CD4-positive, alpha-beta T cell (primary cell): Measurements from ENCODE around the gene TTC21A. TPM values are rescaled to one million over a fixed set of nuclear protein-coding genes. Genes with fewer than 3 reads are reported as not detected.
A peak's percentile ranks its signal among the peaks of the same experiment; 100 is the strongest.

Experiments
- ATAC-seq: fragments of 200-7000 bp; cut with Tn5 transposase; one replicate; pipeline ENCODE4 v1.10.0; 2022; ENCODE audit warnings: mild to moderate bottlenecking; ENCODE audit not compliant: poor library complexity
- CTCF ChIA-PET: fragments of 350-600 bp; sonication (Branson Sonifier 250); formaldehyde crosslinking; loops from one replicate; lab custom pipeline; 2021; ENCODE audit warnings: antibody characterized with exemption, inconsistent platforms; lab: Charles Lee
- POLR2A ChIA-PET: fragments of 350-600 bp; sonication (Branson Sonifier 250); formaldehyde crosslinking; loops from one replicate; lab custom pipeline; 2021; ENCODE audit warnings: antibody characterized with exemption, inconsistent platforms; lab: Charles Lee
- DNase-seq, 14 experiments: peaks; one replicate each; pipeline ENCODE4 v3.0.0-alpha.2; 2013 to 2020; ENCODE audit warnings: mixed read lengths in 2 of 14
- H3K27ac ChIP-seq, 2 donors: one replicate each; pipeline versions ENCODE4 v1.5.1 to v1.7.0; 2013; ENCODE audit warnings: low read length in 2 of 2, low read depth in 1 of 2, mild to moderate bottlenecking in 1 of 2
- H3K27me3 ChIP-seq, 2 experiments: 1 replicate in 1 of 2; 2 replicates in 1 of 2; pipeline versions ENCODE4 v1.6.1 to v1.7.0; 2013; ENCODE audit warnings: low read length in 2 of 2, control low read depth in 1 of 2, mild to moderate bottlenecking in 1 of 2, moderate library complexity in 1 of 2; ENCODE audit not compliant: insufficient read depth in 2 of 2, control insufficient read depth in 1 of 2
- H3K36me3 ChIP-seq: one replicate; pipeline ENCODE4 v1.6.1; 2013; ENCODE audit warnings: low read length, control low read depth; ENCODE audit not compliant: insufficient read depth
- H3K4me1 ChIP-seq: one replicate; pipeline ENCODE4 v1.6.1; 2013; ENCODE audit warnings: low read length, control low read depth; ENCODE audit not compliant: insufficient read depth
- H3K4me3 ChIP-seq: one replicate; pipeline ENCODE4 v1.5.1; 2013; ENCODE audit warnings: mild to moderate bottlenecking, low read length, moderate library complexity
- H3K9me3 ChIP-seq, 2 experiments: 1 replicate in 1 of 2; 2 replicates in 1 of 2; pipeline versions ENCODE4 v1.6.1 to v1.7.0; 2013; ENCODE audit warnings: low read length in 2 of 2, mild to moderate bottlenecking in 2 of 2, control low read depth in 1 of 2, moderate library complexity in 1 of 2; ENCODE audit not compliant: control insufficient read depth in 1 of 2, insufficient read depth in 1 of 2
- H3K27ac Mint-ChIP-seq: one replicate; pipeline ENCODE4 v1.8.0; 2020; ENCODE audit warnings: mixed read lengths
- H3K27me3 Mint-ChIP-seq: one replicate; pipeline ENCODE4 v1.8.0; 2021; ENCODE audit warnings: mixed read lengths
- H3K36me3 Mint-ChIP-seq: one replicate; pipeline ENCODE4 v1.8.0; 2021; ENCODE audit warnings: low read depth, mixed read lengths
- H3K4me1 Mint-ChIP-seq: one replicate; pipeline ENCODE4 v1.8.0; 2021; ENCODE audit warnings: low read depth, mixed read lengths
- H3K4me3 Mint-ChIP-seq: one replicate; pipeline ENCODE4 v1.8.0; 2020; ENCODE audit warnings: mild to moderate bottlenecking, mixed read lengths
- H3K9me3 Mint-ChIP-seq: one replicate; pipeline ENCODE4 v1.8.0; 2020; ENCODE audit warnings: mixed read lengths
- intact Hi-C, 2 experiments: fragments of 100-400 bp; cut with DNase I in 1 of 2; cut with micrococcal nuclease in 1 of 2; formaldehyde crosslinking; loops; one replicate each; pipeline versions ENCODE4 v1.15.1 to v1.9.0; 2023 to 2025; cut with DNase I, micrococcal nuclease
- total RNA-seq, 174 experiments: library from RNA in 2 of 174; stranded (reverse) in 2 of 174; gene quantifications; one replicate each; pipeline ENCODE4 v1.2.3 and lab custom pipeline; 2021 to 2026
- TF ChIP-seq, protein P1 (sequence below): fragments of 200-600 bp; IDR thresholded peaks from one replicate; pipeline ENCODE4 v1.8.0; 2022; ENCODE audit warnings: antibody characterized with exemption, mild to moderate bottlenecking

TTC21A gene
- total RNA-seq, 2 experiments from 2014 or later: 4.1 to 5.2 TPM

DNA sequence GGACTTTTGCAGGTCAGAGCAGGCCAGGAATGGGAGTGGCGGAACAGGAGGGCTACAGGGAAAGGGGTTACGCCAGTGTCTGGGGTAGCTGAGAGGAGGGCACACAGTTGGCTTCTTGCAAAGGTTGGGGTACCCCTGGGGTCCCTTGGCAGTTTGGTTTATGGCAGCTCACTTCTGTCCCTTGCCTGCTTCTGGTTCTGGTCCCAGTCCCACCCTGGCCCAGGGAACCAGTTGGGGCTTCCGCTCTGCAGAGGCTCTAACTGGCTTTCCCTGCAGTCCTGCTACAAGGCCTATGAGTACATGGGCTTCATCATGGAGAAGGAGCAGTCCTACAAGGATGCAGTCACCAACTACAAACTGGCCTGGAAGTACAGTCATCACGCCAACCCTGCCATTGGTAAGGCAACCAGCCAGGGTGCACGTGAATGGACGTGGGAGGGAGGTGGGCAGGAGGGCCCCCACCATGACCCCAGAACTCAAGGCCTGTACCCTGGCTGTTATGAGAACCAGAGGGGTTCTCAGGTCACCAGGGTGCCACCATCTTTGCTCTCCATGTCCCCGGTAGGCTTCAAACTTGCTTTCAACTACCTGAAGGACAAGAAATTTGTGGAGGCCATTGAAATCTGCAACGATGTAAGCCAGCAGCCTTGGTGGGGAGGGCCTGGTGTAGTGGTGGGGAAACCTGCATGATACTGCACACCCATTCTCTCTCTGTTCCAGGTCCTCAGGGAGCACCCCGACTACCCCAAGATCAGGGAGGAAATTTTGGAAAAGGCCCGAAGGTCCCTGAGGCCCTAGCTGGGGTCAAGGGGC is 30.7 kb downstream of the TTC21A start:
- POLR2A ChIA-PET: no interaction called here

DNA sequence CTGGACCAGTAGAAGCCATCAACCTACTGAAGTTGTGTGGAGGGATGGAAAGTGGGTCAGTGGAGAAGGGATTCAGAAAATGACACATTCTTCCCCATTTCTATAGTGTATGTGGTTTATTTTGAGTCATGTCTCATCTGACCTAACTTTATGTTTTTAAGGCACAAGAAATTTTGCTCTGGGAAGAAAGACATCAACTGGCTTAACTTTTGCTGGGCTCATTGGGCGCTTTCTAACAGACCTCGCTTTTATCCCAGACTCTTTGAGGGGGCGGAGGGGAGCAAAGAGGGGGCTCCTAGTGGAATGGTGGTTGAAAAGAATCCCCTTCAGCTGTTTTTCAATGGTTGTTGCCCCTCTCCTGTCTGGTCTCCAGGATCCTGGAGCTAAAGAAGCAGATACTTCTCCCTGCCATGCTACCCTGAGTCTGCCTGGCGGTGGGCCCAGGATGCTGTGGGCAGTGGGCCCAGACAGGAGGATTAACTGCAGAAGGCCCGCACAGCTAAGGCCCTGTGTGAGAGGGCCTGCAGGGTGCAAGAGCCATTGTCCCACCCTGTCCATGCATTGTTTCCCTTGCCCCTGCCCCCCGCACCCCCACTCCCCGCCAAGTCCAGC is 31.4 kb downstream of the TTC21A start:
- Mint-ChIP-seq H3K27ac (peak overlapping the region; percentile 68), H3K4me3 (no peak overlapping the region), H3K9me3 (no peaks in the 10 kb centered on the region), H3K36me3 (peaks cover 49% of the 10 kb centered on the region), H3K27me3 (no peaks in the 10 kb centered on the region), H3K4me1 (peaks cover 25% of the 10 kb centered on the region)
- ATAC-seq (peak; percentile 5), DNase-seq (peak in 1 of 14 experiments; percentile 35)
- Histone ChIP-seq H3K9me3 (no peaks in the 10 kb centered on the region), H3K4me3 (no peak overlapping the region), H3K27ac (no peak overlapping the region), H3K4me1 (peaks cover 21% of the 10 kb centered on the region), H3K36me3 (peaks cover 42% of the 10 kb centered on the region), H3K27me3 (no peaks in the 10 kb centered on the region)
- TF ChIP-seq, protein P1, sequence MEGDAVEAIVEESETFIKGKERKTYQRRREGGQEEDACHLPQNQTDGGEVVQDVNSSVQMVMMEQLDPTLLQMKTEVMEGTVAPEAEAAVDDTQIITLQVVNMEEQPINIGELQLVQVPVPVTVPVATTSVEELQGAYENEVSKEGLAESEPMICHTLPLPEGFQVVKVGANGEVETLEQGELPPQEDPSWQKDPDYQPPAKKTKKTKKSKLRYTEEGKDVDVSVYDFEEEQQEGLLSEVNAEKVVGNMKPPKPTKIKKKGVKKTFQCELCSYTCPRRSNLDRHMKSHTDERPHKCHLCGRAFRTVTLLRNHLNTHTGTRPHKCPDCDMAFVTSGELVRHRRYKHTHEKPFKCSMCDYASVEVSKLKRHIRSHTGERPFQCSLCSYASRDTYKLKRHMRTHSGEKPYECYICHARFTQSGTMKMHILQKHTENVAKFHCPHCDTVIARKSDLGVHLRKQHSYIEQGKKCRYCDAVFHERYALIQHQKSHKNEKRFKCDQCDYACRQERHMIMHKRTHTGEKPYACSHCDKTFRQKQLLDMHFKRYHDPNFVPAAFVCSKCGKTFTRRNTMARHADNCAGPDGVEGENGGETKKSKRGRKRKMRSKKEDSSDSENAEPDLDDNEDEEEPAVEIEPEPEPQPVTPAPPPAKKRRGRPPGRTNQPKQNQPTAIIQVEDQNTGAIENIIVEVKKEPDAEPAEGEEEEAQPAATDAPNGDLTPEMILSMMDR: no peak
- CTCF ChIA-PET: no interaction called here
- POLR2A ChIA-PET: no interaction called here
- intact Hi-C loops: no loop called here

More for the DNA sequence above, 30.7 kb downstream of the TTC21A start:
- Histone ChIP-seq H3K27me3 (no peaks in the 10 kb centered on the region), H3K4me1 (peaks cover 17% of the 10 kb centered on the region), H3K36me3 (peaks cover 35% of the 10 kb centered on the region), H3K9me3 (no peaks in the 10 kb centered on the region), H3K27ac (no peak overlapping the region), H3K4me3 (no peak overlapping the region)
- Mint-ChIP-seq H3K36me3 (peaks cover 42% of the 10 kb centered on the region), H3K27me3 (no peaks in the 10 kb centered on the region), H3K4me3 (no peak overlapping the region), H3K9me3 (no peaks in the 10 kb centered on the region), H3K4me1 (peaks cover 25% of the 10 kb centered on the region), H3K27ac (peak overlapping the region; percentile 68)
- peak; percentile 8 for ATAC-seq
- TF ChIP-seq, protein P1: no peak
- intact Hi-C loops: no loop called here
- peak in 1 of 14 experiments; percentile 28 for DNase-seq
- CTCF ChIA-PET: no interaction called here

DNA sequence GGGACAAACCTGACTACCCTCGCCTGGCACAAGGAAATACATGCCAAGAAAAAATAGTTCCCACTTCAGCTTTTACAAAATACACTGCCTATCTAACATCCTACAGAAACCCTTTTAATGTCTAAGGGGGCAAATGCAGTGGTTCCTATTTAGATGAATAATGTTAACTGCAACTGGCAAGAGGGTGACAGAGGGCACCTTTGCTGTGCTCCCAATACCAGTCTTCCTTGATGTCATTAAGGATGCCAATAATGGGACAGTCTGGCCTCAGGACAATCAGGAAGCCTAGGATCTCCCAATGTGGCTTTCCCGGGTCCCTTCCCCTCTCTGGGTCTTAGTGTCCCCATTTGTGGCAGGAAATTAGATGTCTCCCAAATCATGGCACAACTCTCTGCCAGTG is 32.0 kb downstream of the TTC21A start:
- intact Hi-C loops: no loop called here
- peaks cover 55% of the 10 kb centered on the region for H3K36me3 Mint-ChIP-seq
- TF ChIP-seq, protein P1: no peak
- no peak overlapping the region for H3K27ac ChIP-seq
- H3K4me3 ChIP-seq: no peak overlapping the region
- H3K4me1 ChIP-seq: peaks cover 21% of the 10 kb centered on the region
- POLR2A ChIA-PET: no interaction called here
- CTCF ChIA-PET: no interaction called here
- no peaks in the 10 kb centered on the region for H3K9me3 ChIP-seq
- peak overlapping the region; percentile 68 for H3K27ac Mint-ChIP-seq
- H3K4me3 Mint-ChIP-seq: no peak overlapping the region
- no peaks in the 10 kb centered on the region for H3K27me3 Mint-ChIP-seq
- peaks cover 47% of the 10 kb centered on the region for H3K36me3 ChIP-seq
- H3K27me3 ChIP-seq: no peaks in the 10 kb centered on the region
- H3K9me3 Mint-ChIP-seq: no peaks in the 10 kb centered on the region
- DNase-seq: no peak
- no peak for ATAC-seq
- peaks cover 28% of the 10 kb centered on the region for H3K4me1 Mint-ChIP-seq
